GM12873 (cell line): Measurements from ENCODE around the gene SGK1.

Experiments used
- CTCF ChIP-seq: IDR thresholded peaks from 2 replicates; pipeline ENCODE4 v1.5.1; 2012; ENCODE audit warnings: low read depth, mild to moderate bottlenecking, moderate library complexity, low read length, control low read depth; ENCODE audit not compliant: insufficient read depth; ENCODE audit errors: missing control alignments

The SGK1 gene

GRCh38 chr6:134309983-134310605, 7.8 kb downstream of the SGK1 start:
- TF ChIP-seq CTCF = no peak

- TF ChIP-seq CTCF = no peak
These were observed 8.7 kb downstream of the SGK1 start for GRCh38 chr6:134309227-134309626.

GRCh38 chr6:134308800-134309199, 9.1 kb downstream of the SGK1 start:
- no peak for TF ChIP-seq CTCF

- TF ChIP-seq CTCF = no peak
These were observed 10.0 kb downstream of the SGK1 start for GRCh38 chr6:134307870-134308269.

GRCh38 chr6:134307075-134307474, 10.8 kb downstream of the SGK1 start:
- no peak for TF ChIP-seq CTCF

- no peak for TF ChIP-seq CTCF
These were observed 14.0 kb downstream of the SGK1 start for GRCh38 chr6:134303891-134304290.

GRCh38 chr6:134299236-134299635, 18.7 kb downstream of the SGK1 start:
- no peak for TF ChIP-seq CTCF
